NT2/D1 (cell line): ENCODE results near the gene LRMDA.

Experiments
- DNase-seq: peaks from one replicate; pipeline ENCODE4 v3.0.0-alpha.2; 2011; ENCODE audit warnings: low read depth, low spot score
- H3K27me3 ChIP-seq: 2 replicates; pipeline ENCODE4 v1.6.0; 2011; ENCODE audit warnings: mild to moderate bottlenecking; ENCODE audit not compliant: insufficient read length, insufficient read depth
- H3K36me3 ChIP-seq: 2 replicates; pipeline ENCODE4 v1.6.1; 2011; ENCODE audit warnings: mild to moderate bottlenecking, low read length, mixed read lengths; ENCODE audit not compliant: insufficient read depth, insufficient read length
- H3K4me1 ChIP-seq: 2 replicates; pipeline ENCODE4 v1.5.1; 2011; ENCODE audit not compliant: insufficient read depth, insufficient read length
- H3K4me3 ChIP-seq: 2 replicates; pipeline ENCODE4 v1.5.1; 2011; ENCODE audit warnings: low read depth; ENCODE audit not compliant: insufficient read length
- H3K9ac ChIP-seq: 2 replicates; pipeline ENCODE4 v1.6.0; 2011; ENCODE audit warnings: low read depth; ENCODE audit not compliant: insufficient read length
- H3K9me3 ChIP-seq: 2 replicates; pipeline ENCODE4 v1.5.1; 2011; ENCODE audit warnings: mild to moderate bottlenecking, low read length; ENCODE audit not compliant: insufficient read depth
- SUZ12 ChIP-seq: IDR thresholded peaks from 2 replicates; pipeline ENCODE4 v1.6.1; 2011; ENCODE audit not compliant: insufficient read length, insufficient read depth; ENCODE audit errors: extremely low read depth
- YY1 ChIP-seq: IDR thresholded peaks from 2 replicates; pipeline ENCODE4 v1.6.1; 2011; ENCODE audit not compliant: insufficient read length, insufficient read depth
- ZNF274 ChIP-seq: IDR thresholded peaks from 2 replicates; pipeline ENCODE4 v1.6.1; 2011; ENCODE audit warnings: mild to moderate bottlenecking, low read depth, low read length

Gene LRMDA

DNA sequence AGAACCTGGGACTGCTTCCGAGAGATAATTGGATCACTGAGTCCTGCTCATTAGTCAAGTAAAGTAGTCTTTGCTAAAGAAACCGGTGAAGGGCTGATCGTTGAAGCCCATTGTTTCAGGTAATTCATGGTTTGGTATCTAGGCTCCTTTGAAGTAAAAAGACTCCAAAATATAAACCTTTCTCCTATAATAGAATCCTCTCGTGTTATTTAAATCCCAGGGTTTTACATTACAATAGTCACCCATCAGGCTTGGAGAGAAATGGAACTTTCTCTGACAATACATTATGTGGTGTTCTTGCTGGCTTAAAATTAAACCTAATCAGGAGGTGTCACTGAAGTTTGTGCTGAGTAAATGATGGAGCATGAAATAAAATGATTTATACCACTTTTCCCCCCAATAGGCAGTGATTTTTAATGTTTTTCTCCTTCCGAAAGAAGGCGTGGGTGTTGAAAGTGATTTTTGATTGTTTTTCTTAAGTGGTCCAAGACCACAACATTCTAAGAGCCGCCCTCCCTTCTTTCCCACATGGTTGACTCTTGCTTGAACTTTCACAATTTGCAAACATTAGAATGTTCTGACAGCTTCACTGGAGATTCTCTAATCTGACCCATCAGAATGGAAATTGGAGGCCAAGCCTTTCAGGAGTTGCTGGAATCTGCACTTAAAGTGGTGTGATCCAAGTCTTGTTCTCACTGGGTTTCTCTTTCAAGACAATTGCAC is 44.2 kb downstream of the LRMDA start:
- Histone ChIP-seq H3K9me3 (peaks cover 8% of the 10 kb centered on the region; the same call in 1 of the 2 replicates), H3K36me3 (no peaks in the 10 kb centered on the region), H3K27me3 (peaks cover 12% of the 10 kb centered on the region), H3K4me3 (no peak overlapping the region), H3K9ac (no peak overlapping the region), H3K4me1 (peaks cover 4% of the 10 kb centered on the region)
- TF ChIP-seq YY1 (no peak), ZNF274 (no peak), SUZ12 (no peak)
- DNase-seq: peak; percentile 30

DNA sequence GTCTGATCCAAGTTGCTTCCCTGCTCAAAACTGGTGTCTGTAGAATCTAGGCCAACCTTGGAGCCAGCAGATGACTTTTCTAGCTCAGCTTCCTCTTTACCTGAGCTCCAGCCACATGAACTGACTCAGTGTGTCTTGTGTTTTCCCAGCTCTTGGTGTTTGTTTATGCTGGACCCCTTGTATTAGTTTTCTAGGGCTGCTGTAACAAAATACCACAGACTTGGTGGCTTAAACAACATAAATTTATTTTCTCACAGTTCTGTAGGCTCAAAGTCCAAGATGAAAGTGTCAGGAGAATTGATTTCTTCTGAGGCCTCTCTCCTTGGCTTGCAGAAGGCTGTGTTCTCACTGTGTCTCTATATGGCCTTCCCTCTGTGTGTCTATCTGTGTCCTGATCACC is 45.1 kb downstream of the LRMDA start:
- H3K9ac ChIP-seq: no peak overlapping the region
- H3K4me1 ChIP-seq: peaks cover 4% of the 10 kb centered on the region
- peaks cover 12% of the 10 kb centered on the region for H3K27me3 ChIP-seq
- TF ChIP-seq SUZ12 (no peak), ZNF274 (no peak), YY1 (no peak)
- no peak for DNase-seq
- H3K4me3 ChIP-seq: no peak overlapping the region
- no peaks in the 10 kb centered on the region for H3K36me3 ChIP-seq
- peaks cover 8% of the 10 kb centered on the region; the same call in 1 of the 2 replicates for H3K9me3 ChIP-seq

DNA sequence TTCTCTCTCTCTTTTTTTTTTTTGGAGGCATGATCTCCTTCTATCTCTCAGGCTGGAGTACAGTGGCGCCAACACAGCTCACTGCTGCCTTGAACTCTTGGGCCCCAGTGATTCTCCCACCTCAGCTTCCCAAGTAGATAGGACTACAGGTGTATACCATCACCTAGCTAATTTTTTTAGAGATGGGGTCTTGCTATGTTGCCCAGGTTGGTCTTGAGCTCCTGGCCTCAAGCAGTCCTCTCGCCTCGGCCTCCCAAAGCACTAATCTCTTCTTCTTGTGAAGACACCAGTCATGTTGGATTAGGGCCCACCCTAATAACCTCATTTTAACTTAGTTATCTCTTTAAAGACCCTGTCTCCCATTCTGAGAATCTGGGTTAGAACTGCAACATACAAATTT is 45.6 kb downstream of the LRMDA start:
- TF ChIP-seq ZNF274: no peak
- TF ChIP-seq YY1: no peak
- TF ChIP-seq SUZ12: no peak
- H3K36me3 ChIP-seq: no peaks in the 10 kb centered on the region
- H3K4me1 ChIP-seq: peaks cover 4% of the 10 kb centered on the region

DNA sequence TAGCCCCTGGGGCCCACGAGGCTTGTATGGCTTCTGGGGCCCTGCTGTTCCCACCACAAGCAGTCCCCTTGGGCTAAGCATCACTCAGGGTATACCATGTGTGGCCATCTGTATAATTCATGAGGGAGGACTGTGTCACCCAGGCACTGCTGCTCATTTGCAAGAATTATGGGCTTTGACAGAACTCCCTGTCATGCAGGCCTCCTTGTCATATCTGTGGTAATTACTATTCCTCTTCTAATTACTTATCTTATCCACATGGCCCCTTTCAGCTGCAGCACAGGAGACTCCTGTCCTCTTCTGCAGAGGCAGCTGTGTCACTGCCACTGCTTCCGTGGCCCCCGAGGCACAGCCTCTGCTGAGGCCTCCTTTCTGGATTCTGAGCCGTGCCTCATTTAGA is 46.3 kb downstream of the LRMDA start:
- DNase-seq: no peak
- H3K9me3 ChIP-seq: peaks cover 8% of the 10 kb centered on the region; the same call in 1 of the 2 replicates
- peaks cover 4% of the 10 kb centered on the region for H3K4me1 ChIP-seq
- peaks cover 17% of the 10 kb centered on the region for H3K27me3 ChIP-seq
- TF ChIP-seq ZNF274: no peak
- no peak for TF ChIP-seq YY1
- no peak for TF ChIP-seq SUZ12
- no peak overlapping the region for H3K4me3 ChIP-seq
- no peak overlapping the region for H3K9ac ChIP-seq
- H3K36me3 ChIP-seq: no peaks in the 10 kb centered on the region

More for the DNA sequence above, 45.6 kb downstream of the LRMDA start:
- Histone ChIP-seq H3K9ac (no peak overlapping the region), H3K9me3 (peaks cover 8% of the 10 kb centered on the region; the same call in 1 of the 2 replicates), H3K27me3 (peaks cover 16% of the 10 kb centered on the region), H3K4me3 (no peak overlapping the region)
- no peak for DNase-seq

DNA sequence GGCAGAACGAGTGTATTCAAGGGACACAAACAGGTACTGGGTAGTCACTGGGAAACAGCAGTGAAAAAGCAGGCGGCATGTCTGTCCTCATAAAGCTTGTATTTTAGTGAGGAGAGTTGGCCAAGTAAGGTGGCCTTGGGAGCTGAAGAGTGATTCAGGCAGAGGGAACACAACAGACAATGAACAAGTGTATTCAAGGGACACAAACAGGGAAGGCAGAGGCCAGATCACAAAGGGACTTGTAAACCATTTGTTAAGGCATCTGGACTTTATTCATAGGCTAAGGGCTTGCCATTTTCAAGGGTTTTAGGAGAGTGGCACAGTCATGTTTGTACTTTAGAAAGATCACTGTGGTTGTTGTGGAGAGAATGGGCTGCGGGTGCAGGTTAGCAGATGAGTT is 49.0 kb downstream of the LRMDA start:
- no peak overlapping the region for H3K4me3 ChIP-seq
- no peaks in the 10 kb centered on the region for H3K36me3 ChIP-seq
- DNase-seq: no peak
- H3K4me1 ChIP-seq: no peaks in the 10 kb centered on the region
- no peaks in the 10 kb centered on the region for H3K9me3 ChIP-seq
- H3K27me3 ChIP-seq: peaks cover 11% of the 10 kb centered on the region
- H3K9ac ChIP-seq: no peak overlapping the region
- TF ChIP-seq YY1 (no peak), SUZ12 (no peak), ZNF274 (no peak)

DNA sequence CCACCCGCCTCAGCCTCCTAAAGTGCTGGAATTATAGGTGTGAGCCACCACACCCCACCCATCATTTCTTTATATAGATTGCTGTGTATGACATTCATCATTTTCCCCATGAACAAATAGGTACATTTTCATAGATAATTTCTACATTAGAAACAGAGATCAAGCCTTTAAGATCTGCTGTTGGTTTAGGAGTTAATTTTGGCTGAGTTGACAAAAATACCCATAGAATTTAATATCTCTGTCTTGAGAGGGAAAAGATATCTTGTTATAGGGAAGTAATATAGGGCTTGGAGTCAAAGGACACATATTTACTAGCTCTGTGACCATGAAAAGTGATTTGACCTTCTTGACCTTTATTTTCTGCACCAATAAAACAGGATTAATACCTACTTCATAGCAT is 51.8 kb downstream of the LRMDA start:
- Histone ChIP-seq H3K36me3 (no peaks in the 10 kb centered on the region), H3K9me3 (no peaks in the 10 kb centered on the region), H3K27me3 (peaks cover 18% of the 10 kb centered on the region), H3K4me1 (no peaks in the 10 kb centered on the region), H3K9ac (no peak overlapping the region), H3K4me3 (no peak overlapping the region)
- no peak for DNase-seq
- no peak for TF ChIP-seq YY1
- TF ChIP-seq ZNF274: no peak
- no peak for TF ChIP-seq SUZ12

DNA sequence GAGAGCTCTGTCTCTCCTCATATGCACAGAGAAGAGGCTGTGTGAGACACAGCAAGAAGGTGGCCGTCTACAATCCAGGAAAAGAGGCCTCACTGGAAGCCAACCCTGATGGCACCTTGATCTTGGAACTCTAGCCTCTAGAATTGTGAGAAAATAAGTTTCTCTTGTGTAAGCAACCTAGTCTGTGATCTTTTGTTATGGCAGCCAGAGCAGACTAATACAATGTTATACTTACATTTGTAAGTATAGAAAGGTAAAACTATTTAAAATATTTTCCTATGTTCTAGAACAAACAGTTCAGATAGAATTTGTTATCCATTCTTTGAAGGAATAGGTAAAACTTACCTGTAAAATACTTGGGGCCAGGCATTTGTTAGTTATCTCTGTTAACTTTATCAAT is 53.3 kb downstream of the LRMDA start:
- Histone ChIP-seq H3K36me3 (no peaks in the 10 kb centered on the region), H3K4me1 (no peaks in the 10 kb centered on the region), H3K4me3 (no peak overlapping the region), H3K9me3 (no peaks in the 10 kb centered on the region), H3K27me3 (peaks cover 19% of the 10 kb centered on the region), H3K9ac (no peak overlapping the region)
- DNase-seq: no peak
- TF ChIP-seq SUZ12 (no peak), ZNF274 (no peak), YY1 (no peak)
